ENCODE results near the gene P4HTM.
A peak's percentile ranks its signal among the peaks of the same experiment; 100 is the strongest.

The P4HTM gene

DNA sequence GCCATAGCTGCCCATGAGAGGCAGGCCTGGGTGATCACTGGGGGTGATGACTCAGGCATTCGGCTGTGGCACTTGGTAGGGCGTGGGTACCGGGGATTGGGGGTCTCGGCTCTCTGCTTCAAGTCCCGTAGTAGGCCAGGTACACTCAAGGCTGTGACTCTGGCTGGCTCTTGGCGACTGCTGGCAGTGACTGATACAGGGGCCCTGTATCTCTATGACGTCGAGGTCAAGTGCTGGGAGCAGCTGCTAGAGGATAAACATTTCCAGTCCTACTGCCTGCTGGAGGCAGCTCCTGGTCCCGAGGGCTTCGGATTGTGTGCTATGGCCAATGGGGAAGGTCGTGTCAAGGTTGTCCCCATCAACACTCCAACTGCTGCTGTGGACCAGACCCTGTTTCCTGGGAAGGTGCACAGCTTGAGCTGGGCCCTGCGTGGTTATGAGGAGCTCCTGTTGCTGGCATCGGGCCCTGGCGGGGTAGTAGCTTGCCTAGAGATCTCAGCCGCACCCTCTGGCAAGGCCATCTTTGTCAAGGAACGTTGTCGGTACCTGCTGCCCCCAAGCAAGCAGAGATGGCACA is 22.5 kb downstream of the P4HTM start:
- no peak for DNase-seq

DNA sequence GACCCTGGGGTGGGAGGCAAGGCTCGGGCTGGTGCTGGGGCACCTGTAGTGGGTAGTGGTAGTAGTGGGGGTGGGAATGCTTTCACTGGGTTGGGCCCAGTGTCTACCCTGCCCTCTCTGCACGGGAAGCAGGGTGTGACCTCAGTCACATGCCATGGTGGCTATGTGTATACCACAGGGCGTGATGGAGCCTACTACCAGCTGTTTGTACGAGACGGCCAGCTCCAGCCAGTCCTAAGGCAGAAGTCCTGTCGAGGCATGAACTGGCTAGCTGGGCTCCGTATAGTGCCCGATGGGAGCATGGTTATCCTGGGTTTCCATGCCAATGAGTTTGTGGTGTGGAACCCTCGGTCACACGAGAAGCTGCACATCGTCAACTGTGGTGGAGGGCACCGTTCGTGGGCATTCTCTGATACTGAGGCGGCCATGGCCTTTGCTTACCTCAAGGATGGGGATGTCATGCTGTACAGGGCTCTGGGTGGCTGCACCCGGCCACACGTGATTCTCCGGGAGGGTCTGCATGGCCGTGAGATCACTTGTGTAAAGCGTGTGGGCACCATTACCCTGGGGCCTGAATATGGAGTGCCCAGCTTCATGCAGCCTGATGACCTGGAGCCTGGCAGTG is 23.2 kb downstream of the P4HTM start:
- no peak for DNase-seq

DNA sequence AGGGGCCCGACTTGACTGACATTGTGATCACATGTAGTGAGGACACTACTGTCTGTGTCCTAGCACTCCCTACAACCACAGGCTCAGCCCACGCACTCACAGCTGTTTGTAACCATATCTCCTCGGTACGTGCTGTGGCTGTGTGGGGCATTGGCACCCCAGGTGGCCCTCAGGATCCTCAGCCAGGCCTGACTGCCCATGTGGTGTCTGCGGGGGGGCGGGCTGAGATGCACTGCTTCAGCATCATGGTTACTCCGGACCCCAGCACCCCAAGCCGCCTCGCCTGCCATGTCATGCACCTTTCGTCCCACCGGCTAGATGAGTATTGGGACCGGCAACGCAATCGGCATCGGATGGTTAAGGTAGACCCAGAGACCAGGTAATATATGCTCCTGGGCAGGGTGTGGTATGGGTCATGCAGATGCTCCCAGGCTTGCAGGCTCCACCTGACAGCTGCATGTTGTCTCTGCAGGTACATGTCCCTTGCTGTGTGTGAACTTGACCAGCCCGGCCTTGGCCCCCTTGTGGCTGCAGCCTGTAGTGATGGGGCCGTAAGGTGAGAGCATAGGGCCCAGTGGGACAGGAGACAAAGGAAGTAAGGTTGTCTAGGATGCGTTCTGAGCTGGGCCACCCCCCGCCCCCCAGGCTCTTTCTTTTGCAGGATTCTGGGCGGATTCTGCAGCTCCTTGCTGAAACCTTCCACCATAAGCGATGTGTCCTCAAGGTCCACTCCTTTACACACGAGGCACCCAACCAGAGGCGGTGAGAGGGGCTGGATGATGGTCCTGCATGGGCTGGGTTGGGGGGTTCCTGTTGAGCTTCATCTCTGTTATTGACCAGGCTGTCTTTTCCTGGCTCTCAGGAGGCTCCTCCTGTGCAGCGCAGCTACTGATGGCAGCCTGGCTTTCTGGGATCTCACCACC is 24.0 kb downstream of the P4HTM start:
- peak; percentile 50 for DNase-seq

DNA sequence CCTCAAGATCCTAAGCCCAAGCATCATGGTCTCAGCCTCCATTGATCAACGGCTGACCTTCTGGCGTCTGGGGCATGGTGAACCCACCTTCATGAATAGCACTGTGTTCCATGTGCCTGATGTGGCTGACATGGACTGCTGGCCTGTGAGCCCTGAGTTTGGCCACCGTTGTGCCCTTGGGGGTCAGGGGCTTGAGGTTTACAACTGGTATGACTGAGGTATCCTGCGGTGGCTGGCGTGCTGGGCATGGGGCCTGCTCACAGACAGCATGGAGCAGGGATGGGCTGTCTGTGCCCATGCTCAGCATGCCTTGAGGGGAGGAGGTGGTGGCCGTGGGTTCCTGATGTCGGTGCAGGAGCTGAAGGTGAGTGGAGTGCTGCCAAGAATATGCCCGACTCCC is 25.0 kb downstream of the P4HTM start:
- no peak for DNase-seq

DNA sequence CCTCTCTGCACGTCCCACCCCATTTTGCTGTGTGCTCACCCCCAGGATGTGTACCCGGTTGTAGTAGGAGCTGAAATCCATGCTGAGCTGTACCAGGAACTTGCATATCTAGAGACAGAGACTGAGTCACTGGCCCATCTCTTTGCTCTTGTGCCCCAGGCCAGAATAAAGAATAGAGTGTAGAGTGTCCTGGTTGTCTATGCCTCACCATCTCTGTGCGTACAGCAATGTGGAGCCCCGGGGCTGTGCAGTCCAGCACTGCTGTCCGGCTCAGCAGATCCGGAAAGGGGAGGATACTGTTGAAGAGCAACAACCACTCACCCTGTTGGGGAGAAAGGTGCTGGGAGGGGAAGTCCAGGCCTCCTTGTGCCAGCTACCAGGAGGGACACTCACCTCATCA is 25.7 kb downstream of the P4HTM start:
- DNase-seq = no peak

DNA sequence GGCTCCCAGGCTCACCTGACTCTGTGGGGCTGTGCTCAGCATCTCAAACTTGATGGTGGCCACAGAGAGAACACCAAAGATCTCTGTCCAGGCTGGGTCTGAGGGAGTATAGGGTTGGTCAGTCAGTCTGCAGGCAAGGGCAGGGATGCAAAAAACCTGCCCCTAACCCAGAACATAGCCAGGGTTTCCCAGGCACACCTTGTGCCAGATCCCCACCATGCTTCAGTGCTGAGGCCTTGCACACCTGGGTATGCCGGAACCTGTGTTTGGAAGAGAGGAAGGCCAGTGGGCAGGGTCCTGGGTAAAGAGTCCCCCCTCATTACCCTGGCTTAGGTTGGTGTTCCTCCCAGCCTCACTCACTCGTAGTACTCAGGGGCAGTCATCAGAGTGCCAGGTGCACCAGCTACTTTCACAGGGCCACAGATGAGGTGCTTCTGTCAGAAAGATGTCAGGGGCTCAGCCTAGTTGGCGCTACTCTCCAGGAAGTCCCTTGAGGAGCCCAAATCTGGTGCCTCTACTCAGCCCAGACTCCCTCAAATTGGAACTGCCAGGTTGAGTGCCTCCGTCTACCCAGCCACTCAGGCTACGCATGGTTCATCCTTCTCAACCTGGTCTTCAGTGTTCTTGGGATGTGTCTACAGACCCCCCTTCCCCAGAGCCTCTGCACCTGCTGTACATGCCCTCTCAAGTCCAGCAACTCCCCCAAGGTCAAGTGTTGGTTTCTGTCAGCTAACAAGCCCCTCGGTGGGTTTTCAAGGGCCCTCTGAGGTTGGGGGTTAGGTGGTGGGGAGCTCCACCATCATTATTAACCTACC is 26.6 kb downstream of the P4HTM start:
- DNase-seq = no peak

DNA sequence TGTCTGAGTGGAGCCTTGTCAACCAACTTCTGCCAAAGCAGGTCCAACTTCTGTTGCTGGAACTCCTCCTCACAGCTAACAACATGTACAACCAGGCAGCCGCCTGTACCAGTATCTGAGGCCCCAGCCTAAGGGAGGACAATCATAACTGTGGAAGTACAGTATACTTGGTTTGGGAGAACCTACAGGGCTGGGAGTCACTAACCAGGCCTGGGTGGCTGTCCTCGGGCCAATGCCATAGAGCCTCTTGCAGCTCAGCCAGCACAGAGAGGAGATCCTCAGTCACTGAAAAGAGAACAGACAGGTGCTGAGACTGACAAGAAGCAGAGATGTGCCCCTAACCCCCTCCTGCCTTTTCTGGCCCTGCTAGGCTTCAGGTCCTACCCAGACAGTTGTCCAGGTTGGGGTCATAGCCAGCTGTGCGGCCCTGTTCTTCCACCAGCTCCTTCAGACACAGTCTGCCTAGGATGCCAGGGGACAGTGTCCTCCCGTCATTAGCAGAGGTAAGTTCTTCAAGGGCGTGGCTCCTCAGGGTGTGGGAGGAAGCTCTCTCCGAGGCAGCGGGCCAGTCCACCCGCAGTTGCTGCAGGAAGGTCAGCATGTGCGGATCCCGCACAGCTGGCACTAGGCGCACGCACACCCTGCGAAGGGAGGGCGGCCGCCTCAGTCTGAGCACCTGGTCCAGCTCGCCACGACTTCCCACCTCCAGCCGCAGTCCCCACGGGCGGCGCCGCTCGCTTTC is 27.4 kb downstream of the P4HTM start:
- DNase-seq = no peak

DNA sequence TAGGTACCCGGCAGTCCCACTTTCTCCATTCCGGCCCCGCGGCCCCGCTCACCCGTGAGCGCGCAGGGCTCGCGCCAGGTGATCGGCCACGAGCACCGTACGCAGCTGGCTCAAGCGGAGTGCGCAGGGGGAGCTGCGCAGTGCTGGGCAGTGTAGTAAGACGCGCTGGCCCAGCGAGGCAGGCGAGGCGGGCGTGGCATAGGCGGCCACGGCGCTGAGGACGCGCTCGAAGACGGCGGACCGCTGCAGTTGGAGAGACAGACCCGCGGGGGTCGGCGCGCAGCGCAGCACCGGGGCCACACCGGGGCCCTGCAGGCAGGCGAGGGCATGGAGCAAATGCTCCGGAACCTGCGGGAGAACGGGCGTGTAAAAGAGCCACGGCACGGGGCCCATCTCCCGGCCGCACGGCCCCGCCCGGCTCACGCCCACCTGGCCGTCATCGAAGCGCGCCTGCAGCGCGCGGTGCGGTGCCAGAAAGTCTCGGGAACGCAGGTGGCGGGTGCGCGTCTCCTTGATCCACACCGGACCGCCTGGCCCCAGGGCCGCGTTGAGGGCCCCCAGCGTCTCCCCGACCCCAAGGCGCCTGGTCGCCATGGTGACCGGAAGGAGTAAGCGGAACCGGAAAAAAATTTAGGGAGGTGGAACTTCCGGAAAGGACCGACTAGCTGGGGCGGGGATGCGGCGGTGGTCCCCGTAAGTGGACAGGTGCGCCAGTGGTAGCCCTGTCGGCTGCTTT is 28.1 kb downstream of the P4HTM start, which contains the start of gene DALRD3:
DALRD3 (minus strand) TSS at position 610 of the 736 bp plus-strand sequence; CDS start at position 594, 16 bp downstream.
- DNase-seq = peak; percentile 61

DNA sequence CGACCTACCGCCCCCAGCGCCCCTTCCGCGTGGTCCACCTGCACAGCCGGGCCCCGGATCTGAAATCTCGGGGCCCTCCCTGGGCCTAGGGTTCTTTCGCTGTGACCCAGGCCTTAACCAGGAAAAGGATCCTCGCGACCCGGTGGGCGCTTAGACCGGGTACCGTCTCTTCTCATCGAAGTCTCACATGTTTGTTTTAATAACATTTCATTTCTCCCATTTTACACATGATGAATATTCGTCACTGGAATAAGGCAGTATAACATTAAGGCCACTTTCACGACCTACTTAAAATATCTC is 28.6 kb downstream of the P4HTM start:
- no peak for DNase-seq

DNA sequence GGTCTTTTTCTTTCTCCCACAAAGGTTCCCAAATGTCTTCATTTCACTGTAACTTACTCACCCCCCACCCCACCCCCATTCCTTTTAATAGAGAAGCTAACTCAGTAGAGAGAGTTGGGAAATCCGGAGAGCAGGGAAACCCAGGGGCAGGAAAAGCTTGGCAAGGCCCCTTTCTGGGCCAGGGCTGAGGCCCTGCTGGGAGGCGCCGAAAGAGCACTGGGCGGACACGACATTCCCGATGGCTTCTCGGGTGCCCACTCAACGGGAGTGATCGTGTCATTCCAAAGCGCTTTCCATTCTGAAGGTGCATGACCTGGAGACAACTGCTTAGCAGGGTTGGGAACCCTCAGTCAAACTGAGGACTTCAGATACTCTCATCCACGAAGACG is 29.9 kb downstream of the P4HTM start:
- peak; percentile 78 for DNase-seq

DNA sequence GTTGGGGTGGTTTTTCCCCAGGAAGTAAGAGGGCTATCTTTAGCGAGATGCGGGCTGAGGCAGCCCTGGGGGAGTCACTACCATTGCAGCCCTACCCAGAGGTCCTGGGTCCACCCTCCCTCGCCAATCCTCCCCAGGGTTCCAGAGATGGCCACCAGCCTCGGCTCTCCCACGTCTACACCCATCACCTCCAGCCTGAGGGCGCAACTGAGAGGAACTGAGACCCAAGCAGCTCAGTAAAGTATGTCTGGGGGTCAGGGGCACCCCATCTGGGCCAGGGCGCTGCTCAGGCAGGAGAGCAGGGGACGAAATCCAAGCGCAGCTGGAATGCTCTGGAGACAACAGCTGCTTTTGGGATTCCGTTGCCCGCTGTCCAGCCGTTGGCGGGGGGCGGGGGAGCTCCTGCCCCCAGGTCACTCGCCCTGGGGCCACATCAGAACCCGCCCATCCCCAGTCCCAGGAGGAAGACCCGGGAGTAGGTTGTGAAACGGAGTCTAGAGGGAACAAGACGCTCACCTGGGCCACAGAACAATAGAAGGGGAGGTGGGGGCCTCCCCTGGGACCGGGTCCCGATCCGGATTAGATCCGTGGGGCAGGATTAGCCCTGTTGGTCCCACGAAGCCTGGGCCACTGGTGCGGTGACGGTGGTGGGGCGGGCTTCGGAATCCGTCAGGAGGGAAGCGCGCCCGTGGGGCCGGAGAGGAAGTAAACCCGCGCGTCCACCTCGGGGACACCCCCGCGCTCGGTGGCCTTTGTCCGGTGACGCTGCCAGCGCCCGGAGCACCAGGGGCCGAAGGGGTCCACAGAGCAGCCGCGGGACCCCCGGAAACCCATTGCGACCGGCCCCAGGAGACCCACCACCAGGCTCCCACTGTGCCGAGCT is 30.5 kb downstream of the P4HTM start:
- peak; percentile 82 for DNase-seq

DNA sequence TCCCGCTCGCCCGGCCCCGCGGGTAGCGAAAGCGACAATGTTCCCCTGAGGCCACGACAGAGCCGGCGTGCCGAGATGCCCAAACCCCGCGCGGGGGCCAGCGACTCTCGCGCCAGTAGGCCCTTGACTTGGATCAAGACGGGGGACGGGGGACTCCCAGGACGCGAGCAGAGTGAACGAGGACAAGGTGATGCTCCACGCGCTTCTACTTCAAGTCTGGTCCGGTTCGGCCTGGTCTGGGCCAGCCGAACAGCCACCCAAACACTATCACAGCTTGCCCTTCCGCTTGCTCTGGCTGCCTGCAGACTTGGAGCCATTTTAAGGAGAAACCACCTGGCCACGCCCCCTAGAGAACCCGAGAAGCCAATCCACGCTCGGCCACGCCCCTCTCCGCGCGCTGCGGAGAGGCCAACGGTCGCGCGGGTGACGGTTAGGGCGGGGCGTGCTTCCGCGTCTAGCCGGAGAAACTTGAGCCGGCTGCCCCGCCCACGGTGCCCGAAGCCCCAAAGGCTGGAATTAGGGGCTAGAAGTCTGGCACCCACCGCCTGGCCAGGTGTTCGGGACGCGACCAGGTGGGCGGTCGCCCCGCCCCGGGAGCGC is 31.3 kb downstream of the P4HTM start:
- peak; percentile 100 for DNase-seq

DNA sequence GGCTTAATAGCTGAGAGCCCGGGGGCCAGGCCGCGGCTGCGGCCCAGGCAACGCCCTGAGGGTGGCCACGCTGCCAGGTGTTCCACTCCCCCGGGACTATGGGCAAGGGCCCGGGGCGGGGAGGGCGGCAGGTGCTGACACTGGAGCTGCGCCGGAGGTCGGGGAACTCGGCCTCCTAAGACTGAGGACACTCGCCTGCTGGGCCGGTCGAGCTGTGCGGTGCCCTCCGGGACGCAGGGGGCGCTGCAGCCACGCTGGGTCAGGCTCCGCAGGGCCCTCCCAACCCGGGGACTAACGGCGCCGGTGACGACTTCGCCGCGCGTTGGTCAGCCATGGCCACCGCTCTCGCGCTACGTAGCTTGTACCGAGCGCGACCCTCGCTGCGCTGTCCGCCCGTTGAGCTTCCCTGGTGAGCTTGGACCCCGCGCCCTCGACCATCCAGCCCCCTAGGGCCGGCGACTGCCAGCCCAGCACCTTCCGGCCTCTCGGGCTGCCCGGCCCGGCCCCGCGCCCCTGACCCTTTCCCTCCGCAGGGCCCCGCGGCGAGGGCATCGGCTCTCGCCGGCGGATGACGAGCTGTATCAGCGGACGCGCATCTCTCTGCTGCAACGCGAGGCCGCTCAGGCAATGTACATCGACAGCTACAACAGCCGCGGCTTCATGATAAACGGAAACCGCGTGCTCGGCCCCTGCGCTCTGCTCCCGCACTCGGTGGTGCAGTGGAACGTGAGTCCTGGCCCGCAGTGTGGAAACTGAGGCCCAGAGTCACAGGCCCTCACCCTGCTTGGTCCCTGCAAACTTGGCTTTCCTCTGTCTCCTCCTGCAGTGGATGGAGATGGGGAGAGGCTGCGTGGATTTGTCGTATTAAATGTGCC is 32.0 kb downstream of the P4HTM start, which contains the start of gene NDUFAF3:
NDUFAF3 (plus strand) TSS at position 309 of the 875 bp plus-strand sequence; CDS start at position 333, 24 bp downstream.
- DNase-seq = peak; percentile 97

DNA sequence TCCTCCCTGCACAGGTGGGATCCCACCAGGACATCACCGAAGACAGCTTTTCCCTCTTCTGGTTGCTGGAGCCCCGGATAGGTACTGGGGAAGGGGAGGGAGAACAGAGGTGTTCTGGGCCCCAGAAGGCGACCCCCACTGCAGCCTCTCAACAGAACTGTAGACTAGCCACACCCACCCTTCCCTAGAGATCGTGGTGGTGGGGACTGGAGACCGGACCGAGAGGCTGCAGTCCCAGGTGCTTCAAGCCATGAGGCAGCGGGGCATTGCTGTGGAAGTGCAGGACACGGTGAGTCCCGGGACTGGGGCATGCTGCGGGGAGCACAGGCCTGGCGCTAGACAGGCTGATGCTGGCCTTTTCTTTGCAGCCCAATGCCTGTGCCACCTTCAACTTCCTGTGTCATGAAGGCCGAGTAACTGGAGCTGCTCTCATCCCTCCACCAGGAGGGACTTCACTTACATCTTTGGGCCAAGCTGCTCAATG is 32.7 kb downstream of the P4HTM start:
- no peak for DNase-seq

DNA sequence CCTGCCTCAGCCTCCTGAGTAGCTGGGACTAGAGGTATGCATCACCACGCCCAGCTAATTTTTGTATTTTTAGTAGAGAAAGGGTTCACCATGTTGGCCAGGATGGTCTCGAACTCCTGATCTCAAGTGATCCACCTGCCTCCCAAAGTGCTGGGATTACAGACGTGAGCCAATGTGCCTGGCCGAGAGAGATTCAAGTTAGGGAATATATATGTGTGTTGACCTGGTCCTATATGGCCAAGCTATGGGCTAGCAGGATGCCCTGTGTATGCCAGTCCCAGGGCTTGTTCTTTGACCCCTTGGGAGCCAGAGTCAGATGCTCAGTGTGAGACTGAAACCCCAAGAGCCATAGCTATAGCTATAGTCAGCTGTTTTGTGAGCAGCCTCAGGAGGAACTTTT is 33.7 kb downstream of the P4HTM start:
- DNase-seq = no peak

DNA sequence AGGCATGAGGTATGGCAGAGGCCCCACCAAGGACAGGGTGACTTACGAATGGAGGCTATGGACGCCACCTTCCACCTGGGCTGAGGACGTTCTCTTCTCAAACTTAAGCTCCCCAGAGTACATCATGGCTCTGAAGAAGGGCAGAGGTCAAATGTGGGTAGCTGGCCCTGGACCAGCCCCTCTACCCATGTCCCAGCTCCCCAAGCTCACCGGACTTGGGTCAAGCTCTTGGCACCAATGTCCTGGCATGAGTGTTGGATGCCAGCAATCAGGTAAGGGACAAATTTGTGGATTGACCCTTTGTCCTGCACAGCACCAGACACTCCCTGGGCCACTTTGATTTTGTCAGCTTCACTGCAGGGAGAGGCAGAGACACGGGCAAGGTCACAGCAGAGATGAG is 34.4 kb downstream of the P4HTM start:
- DNase-seq = no peak

DNA sequence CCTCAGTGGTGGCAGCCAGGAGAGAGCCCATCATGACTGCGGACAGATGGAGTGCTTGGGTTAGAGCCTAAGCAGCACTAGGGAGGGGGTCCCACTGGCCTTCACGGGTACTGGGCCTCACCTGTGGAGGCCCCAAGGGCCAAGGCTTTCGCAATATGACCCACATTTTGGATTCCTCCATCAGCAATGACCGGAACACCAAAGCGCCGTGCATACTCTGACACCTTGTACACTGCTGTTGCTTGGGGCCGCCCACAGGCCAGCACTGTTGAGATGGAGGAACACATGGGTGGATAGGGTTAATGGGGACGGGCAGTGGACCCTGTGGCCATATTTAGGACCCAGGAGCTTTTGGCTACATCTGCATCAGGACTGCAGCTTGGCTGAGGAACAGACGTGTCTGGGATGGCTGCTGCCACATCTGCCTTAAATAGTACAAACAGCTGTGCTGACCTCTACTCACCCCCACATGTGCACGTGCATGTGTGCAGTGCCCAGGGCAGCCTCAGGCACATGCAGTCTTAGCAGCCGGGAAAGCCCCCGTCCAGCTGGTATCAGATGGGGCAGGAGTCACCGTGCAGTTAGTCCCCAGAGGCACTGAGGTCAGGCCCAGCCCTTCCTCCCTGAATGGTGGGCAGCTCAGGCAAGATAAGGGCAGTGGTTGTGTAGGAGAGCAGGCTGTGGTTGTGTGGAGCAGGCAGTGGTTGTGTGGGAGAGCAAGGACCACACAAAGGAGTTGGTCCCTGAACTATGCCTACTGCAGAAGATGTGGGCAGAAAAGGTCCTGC is 35.2 kb downstream of the P4HTM start:
- DNase-seq = no peak
